Aorta (tissue), 4 donors: ENCODE measurements around the gene RHOC. TPM values are rescaled to one million over a fixed set of nuclear protein-coding genes. Genes with fewer than 3 reads are reported as not detected.

Experiments
- polyA plus RNA-seq, 2 donors: library from polyadenylated mRNA; stranded (reverse); fragments of 200-250 nt; gene quantifications; one replicate each; pipeline ENCODE4 v1.2.3, GENCODE V29; 2013
- total RNA-seq, 2 donors: library from RNA; stranded (reverse); fragmentation: NEBNext Ultra II Directional; extraction: Animal tissue kit (Norgen Biotek cat#: 25700); gene quantifications; one replicate each; pipeline ENCODE4 v1.2.1, GENCODE V29; 2021
- donor health status: healthy with polysubstance abuse.
- donor health status: Bipolar disorder and iron deficiency.
- donor health status: DM: no; HTN: no; CAD: no.
- donor health status: DM: yes; HTN: yes; CAD: no.

Gene RHOC
- total and polyA plus RNA-seq, 4 donors: 269 to 540 (median 375) TPM

Other genes with a start within 250 kb of the RHOC start
- 10 to 100 TPM in 1 of 2 donors, 1 to 10 TPM in 1; 5.8 to 15.8 TPM for gene WNT2B, start 198.2 kb downstream of the RHOC start, total RNA-seq
- gene WNT2B, start 198.2 kb downstream of the RHOC start, polyA plus RNA-seq: 1 to 10 TPM; 2.5 to 2.8 TPM
- 10 to 100 TPM; 20.2 to 27.3 TPM for gene ST7L, start 88.0 kb downstream of the RHOC start, total RNA-seq
- 10 to 100 TPM in 1 of 2 donors, 1 to 10 TPM in 1; 9.3 to 17.7 TPM for gene ST7L, start 88.0 kb downstream of the RHOC start, polyA plus RNA-seq
- 100 to 1,000 TPM; 105 to 109 TPM for gene CAPZA1, start 87.3 kb downstream of the RHOC start, total RNA-seq
- 10 to 100 TPM; 39.1 to 65.0 TPM for gene CAPZA1, start 87.3 kb downstream of the RHOC start, polyA plus RNA-seq
- gene MOV10, start 32.5 kb downstream of the RHOC start, total RNA-seq: 10 to 100 TPM; 29.2 to 61.0 TPM
- 10 to 100 TPM; 10.8 to 73.4 TPM for gene MOV10, start 32.5 kb downstream of the RHOC start, polyA plus RNA-seq
- 1 to 10 TPM; 3.7 to 4.3 TPM for gene PPM1J, start 8.2 kb upstream of the RHOC start, total RNA-seq
- 1 to 10 TPM in 1 of 2 donors, not detected in 1; 7.1 TPM for gene PPM1J, start 8.2 kb upstream of the RHOC start, polyA plus RNA-seq
- 10 to 100 TPM; 30.3 to 32.4 TPM for gene SLC16A1, start 249.1 kb upstream of the RHOC start, total RNA-seq
- 1 to 10 TPM; 3.0 to 9.1 TPM for gene SLC16A1, start 249.1 kb upstream of the RHOC start, polyA plus RNA-seq